GM13977 (cell line): ENCODE measurements around the gene RERG.

Experiments used
- DNase-seq: peaks from one replicate; pipeline ENCODE4 v3.0.0; 2012; ENCODE audit warnings: low spot score
- CTCF ChIP-seq: IDR thresholded peaks from 2 replicates; pipeline ENCODE4 v1.5.1; 2012; ENCODE audit warnings: mild to moderate bottlenecking, control low read depth; ENCODE audit not compliant: insufficient read depth; ENCODE audit errors: extremely low read depth, missing control alignments
- in situ Hi-C: fragments of 300-500 bp; cut with MboI; formaldehyde crosslinking; loops from one replicate; pipeline ENCODE4 v1.12.0; 2022; ENCODE audit warnings: low sequenced_read_pairs, low pct_unique_long_range_greater_than_20kb, mixed read lengths, inconsistent platforms; ENCODE audit not compliant: unreplicated experiment

RERG gene

DNA sequence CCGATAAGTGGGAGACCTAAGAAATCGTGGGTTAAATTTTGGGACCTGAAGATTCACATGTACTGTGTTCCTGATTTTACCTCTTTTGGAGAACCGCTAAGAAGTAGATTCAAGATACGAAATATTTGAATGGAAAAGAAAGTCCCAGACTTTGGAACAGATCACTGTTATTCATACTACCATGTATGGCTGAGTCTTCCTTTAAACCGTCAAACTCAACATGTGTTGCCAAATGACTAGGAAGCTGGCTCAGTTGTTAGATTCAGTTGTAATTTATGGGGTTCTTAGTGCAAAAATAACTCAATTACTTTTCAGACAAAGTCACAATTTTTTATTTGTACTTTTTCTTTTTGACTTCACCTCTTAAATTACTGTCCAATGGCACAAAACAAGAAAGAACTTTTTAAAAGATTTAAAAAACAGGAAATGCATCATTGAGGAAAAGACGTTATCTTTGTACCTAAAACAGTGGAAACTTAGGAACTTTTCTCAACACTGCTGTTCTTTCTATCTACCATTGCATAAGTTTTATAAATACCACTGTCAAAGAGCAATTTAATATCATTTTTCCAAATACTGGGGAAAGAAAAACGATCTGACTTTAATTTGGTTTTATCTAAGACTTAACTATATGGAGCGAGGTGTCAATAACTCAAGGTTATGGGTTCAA lies 15.7 kb downstream of the RERG start:
- no peak for TF ChIP-seq CTCF
- no peak for DNase-seq
- in situ Hi-C loops, result no loop called here

DNA sequence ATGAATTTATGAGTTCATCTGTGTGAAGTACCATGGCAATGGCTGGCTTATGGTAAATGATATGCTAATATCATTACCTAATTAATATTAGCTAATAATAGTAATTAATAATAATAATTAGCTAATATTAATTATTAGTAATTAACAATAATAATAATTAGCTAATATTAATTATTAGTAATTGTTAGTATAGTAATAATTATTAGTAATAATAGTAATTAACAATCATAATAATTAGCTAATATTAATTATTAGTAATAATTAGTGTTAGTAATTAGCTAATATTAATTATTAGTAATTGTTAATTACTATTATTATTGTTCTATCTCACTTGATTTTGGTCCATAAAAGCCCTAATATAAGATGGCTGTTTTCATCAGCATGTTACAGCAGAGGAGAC lies 19.8 kb downstream of the RERG start:
- in situ Hi-C loops, result no loop called here
- no peak for TF ChIP-seq CTCF
- no peak for DNase-seq

GRCh38 chr12:15201056-15201455 lies 20.2 kb downstream of the RERG start:
- TF ChIP-seq CTCF, result no peak
- no peak for DNase-seq
- in situ Hi-C loops, result no loop called here

DNA sequence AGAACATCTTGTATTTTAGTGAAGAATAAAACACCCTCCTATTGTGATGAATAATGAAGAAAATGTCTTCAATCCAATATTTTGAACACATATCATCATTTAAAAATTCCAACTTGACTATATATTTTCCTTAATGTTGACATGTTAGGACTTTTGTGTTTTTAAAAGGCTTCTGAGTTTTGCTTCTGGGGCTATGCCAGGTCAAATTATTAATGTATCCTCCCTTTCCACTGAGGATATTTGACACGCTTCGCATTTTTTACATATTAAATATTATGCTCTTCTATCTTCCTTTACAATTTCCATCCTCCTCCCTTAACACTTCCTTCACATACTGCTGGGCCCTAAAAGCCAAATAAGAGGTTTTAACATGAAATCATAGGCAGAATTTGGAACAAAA lies 20.6 kb downstream of the RERG start:
- in situ Hi-C loops, result no loop called here
- DNase-seq, result no peak
- no peak for TF ChIP-seq CTCF

DNA sequence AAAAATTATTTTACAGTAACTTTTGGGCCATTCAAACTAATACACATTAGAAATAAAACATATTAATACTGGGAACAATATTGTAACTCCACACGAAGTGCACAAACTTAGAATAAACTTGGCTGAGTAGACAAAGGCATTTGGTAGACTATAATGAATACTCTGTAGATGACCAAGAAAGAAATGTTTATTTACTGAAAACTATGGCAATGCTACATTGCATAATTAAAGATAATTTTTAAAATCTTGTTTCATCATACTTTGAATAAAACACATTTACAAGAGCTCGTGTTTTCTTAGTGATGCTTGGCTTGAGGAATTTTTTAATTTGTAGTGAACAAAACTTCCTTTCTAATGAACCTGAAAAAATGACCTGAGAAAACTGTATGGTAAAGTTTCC lies 21.3 kb downstream of the RERG start:
- in situ Hi-C loops, result no loop called here
- TF ChIP-seq CTCF, result no peak
- no peak for DNase-seq

DNA sequence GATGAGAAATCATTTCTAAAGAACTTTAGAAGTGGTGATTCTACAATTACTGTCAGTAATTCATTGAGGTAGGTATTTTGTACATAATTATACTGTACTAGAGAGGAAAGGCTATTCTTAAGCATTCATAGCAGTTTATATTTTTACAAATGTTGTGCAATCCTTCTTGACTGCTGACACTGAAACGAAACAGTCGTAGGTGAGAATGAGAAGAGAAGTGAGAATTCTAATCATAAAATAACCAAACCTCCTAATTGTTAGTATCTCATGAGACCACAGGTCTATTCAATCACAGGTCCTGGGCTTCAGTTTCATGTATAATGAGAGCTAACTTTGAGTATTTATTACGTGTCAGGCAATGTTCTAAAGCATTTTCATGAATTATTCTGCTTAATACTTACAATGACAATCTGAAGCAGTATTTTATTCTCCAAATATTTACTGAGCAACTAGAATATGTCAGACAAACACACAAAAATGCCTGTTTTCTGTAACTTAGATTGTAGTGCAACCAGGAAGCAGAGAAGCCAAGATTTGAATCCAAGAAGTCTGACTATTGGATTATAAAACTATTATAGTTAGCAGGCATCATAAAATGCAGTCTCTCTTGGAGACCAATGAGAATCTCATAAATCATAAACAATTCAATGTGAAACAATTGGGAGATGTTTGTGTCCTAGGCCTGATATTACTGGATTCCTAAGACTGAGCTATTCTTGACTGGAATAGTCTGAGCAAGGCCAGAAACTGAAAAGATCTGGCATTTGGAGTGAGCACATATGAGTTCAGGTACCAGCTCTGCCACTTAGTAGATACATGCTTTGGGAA lies 24.3 kb downstream of the RERG start:
- no peak for TF ChIP-seq CTCF

More for the DNA sequence above, 24.3 kb downstream of the RERG start:
- in situ Hi-C loops, result no loop called here
- DNase-seq, result no peak
